Neutrophil (primary cell): Measurements from ENCODE around the gene DSCAM.

Source experiments
- H3K27ac ChIP-seq: fragments of 200-600 bp; sonication (generic); 2 replicates; pipeline ENCODE4 v1.5.1; 2016; ENCODE audit warnings: mild to moderate bottlenecking, moderate library complexity
- H3K27me3 ChIP-seq: fragments of 200-600 bp; sonication (generic); 2 replicates; pipeline ENCODE4 v1.6.0; 2016; ENCODE audit warnings: mild to moderate bottlenecking
- H3K36me3 ChIP-seq: fragments of 200-600 bp; sonication (generic); 2 replicates; pipeline ENCODE4 v1.5.1; 2017
- H3K4me1 ChIP-seq, 2 experiments: fragments of 200-600 bp in 1 of 2; sonication (generic) in 1 of 2; 1 replicate in 1 of 2; 2 replicates in 1 of 2; pipeline versions ENCODE4 v1.5.1 to v1.6.1; 2013 to 2016; ENCODE audit warnings: low read depth in 1 of 2, low read length in 1 of 2, mild to moderate bottlenecking in 1 of 2, moderate library complexity in 1 of 2; ENCODE audit not compliant: control insufficient read depth in 1 of 2, insufficient read depth in 1 of 2
- H3K4me3 ChIP-seq, 2 experiments: fragments of 200-600 bp in 1 of 2; sonication (generic) in 1 of 2; 1 replicate in 1 of 2; 2 replicates in 1 of 2; pipeline ENCODE4 v1.5.1; 2013 to 2016; ENCODE audit warnings: low read depth in 1 of 2, low read length in 1 of 2, mild to moderate bottlenecking in 1 of 2, moderate library complexity in 1 of 2
- H3K9me3 ChIP-seq: fragments of 200-600 bp; sonication (generic); 2 replicates; pipeline ENCODE4 v1.5.1; 2016
- TF ChIP-seq, protein P1 (sequence below): fragments of 200-600 bp; sonication (generic); IDR thresholded peaks from 2 replicates; pipeline ENCODE4 v1.5.1; 2016; ENCODE audit warnings: antibody characterized with exemption

Gene DSCAM

DNA sequence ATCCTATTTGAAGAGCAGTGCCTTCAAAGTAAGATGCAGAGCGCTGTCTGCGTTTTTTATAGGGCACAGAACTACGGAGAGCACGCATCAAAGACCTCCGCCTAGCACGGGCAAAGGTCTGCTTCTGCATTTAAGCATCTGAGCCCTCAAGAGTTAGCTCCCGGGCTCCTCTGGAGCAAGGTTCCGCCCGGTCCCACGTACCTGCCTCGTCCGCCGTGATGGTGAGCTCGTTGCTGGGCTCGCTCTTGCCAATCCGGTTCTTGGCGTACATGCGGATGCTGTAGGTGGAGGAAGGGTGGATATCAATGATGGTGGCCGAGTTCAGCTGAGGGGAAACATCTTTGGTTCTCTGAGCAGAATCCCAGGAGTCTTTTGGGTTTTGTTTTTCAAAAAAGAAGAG, 668.2 kb downstream of the DSCAM start:
- TF ChIP-seq, protein P1, sequence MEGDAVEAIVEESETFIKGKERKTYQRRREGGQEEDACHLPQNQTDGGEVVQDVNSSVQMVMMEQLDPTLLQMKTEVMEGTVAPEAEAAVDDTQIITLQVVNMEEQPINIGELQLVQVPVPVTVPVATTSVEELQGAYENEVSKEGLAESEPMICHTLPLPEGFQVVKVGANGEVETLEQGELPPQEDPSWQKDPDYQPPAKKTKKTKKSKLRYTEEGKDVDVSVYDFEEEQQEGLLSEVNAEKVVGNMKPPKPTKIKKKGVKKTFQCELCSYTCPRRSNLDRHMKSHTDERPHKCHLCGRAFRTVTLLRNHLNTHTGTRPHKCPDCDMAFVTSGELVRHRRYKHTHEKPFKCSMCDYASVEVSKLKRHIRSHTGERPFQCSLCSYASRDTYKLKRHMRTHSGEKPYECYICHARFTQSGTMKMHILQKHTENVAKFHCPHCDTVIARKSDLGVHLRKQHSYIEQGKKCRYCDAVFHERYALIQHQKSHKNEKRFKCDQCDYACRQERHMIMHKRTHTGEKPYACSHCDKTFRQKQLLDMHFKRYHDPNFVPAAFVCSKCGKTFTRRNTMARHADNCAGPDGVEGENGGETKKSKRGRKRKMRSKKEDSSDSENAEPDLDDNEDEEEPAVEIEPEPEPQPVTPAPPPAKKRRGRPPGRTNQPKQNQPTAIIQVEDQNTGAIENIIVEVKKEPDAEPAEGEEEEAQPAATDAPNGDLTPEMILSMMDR: no peak
- Histone ChIP-seq H3K9me3 (peaks cover 5% of the 10 kb centered on the region), H3K4me3 (no peak overlapping the region), H3K4me1 (no peaks in the 10 kb centered on the region), H3K27me3 (no peaks in the 10 kb centered on the region), H3K27ac (no peak overlapping the region), H3K36me3 (no peaks in the 10 kb centered on the region)

- Histone ChIP-seq H3K9me3 (peaks cover 5% of the 10 kb centered on the region), H3K27me3 (no peaks in the 10 kb centered on the region), H3K4me1 (no peaks in the 10 kb centered on the region), H3K27ac (no peak overlapping the region), H3K36me3 (no peaks in the 10 kb centered on the region), H3K4me3 (no peak overlapping the region)
- TF ChIP-seq, protein P1: no peak
These were observed 669.0 kb downstream of the DSCAM start for GRCh38 chr21:40177979-40178378.

GRCh38 chr21:40176724-40177123, 670.2 kb downstream of the DSCAM start:
- no peaks in the 10 kb centered on the region for H3K27me3 ChIP-seq
- no peak overlapping the region for H3K27ac ChIP-seq
- H3K4me3 ChIP-seq: no peak overlapping the region
- no peaks in the 10 kb centered on the region for H3K4me1 ChIP-seq
- TF ChIP-seq, protein P1: no peak
- no peaks in the 10 kb centered on the region for H3K36me3 ChIP-seq
- H3K9me3 ChIP-seq: no peaks in the 10 kb centered on the region

DNA sequence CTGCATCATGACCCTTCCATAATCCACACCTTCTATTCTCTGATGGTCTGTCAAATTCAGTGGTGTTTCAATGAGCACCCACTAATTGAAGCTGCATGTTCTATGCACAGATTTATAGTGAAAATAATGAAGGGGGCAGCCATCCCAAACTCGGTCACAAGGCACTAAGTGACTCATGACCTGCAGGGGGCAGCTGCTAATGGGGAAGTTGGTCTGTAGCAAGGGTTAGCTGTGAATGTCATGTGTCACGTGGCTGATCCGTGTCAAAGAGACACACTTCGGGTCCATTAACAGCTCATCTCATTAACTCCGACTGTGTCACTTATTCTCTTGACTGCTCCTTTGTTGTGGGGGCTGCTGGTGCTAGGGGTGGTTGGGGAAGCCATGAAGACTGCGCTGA, 673.1 kb downstream of the DSCAM start:
- H3K27me3 ChIP-seq: no peaks in the 10 kb centered on the region
- TF ChIP-seq, protein P1: no peak
- no peak overlapping the region for H3K27ac ChIP-seq
- no peak overlapping the region for H3K4me3 ChIP-seq
- H3K4me1 ChIP-seq: no peaks in the 10 kb centered on the region
- H3K9me3 ChIP-seq: no peaks in the 10 kb centered on the region
- no peaks in the 10 kb centered on the region for H3K36me3 ChIP-seq

GRCh38 chr21:40169971-40170370, 677.0 kb downstream of the DSCAM start:
- no peaks in the 10 kb centered on the region for H3K27me3 ChIP-seq
- no peak overlapping the region for H3K27ac ChIP-seq
- no peaks in the 10 kb centered on the region for H3K4me1 ChIP-seq
- H3K36me3 ChIP-seq: no peaks in the 10 kb centered on the region
- H3K4me3 ChIP-seq: no peak overlapping the region
- no peaks in the 10 kb centered on the region for H3K9me3 ChIP-seq
- TF ChIP-seq, protein P1: no peak

GRCh38 chr21:40166291-40166843, 680.6 kb downstream of the DSCAM start:
- TF ChIP-seq, protein P1: no peak
- no peaks in the 10 kb centered on the region for H3K4me1 ChIP-seq

More at GRCh38 chr21:40166291-40166843, 680.6 kb downstream of the DSCAM start:
- Histone ChIP-seq H3K27me3 (no peaks in the 10 kb centered on the region), H3K9me3 (no peaks in the 10 kb centered on the region), H3K4me3 (no peak overlapping the region), H3K27ac (no peak overlapping the region), H3K36me3 (no peaks in the 10 kb centered on the region)
